HG02610 (cell line): ENCODE data around the gene KCNC3.

Experiments used
- ATAC-seq: cut with Tn5 transposase; IDR thresholded peaks from one replicate; pipeline ENCODE4 v1.9.1; 2021; ENCODE audit warnings: mild to moderate bottlenecking, moderate library complexity; ENCODE audit not compliant: unreplicated experiment

Gene KCNC3

DNA sequence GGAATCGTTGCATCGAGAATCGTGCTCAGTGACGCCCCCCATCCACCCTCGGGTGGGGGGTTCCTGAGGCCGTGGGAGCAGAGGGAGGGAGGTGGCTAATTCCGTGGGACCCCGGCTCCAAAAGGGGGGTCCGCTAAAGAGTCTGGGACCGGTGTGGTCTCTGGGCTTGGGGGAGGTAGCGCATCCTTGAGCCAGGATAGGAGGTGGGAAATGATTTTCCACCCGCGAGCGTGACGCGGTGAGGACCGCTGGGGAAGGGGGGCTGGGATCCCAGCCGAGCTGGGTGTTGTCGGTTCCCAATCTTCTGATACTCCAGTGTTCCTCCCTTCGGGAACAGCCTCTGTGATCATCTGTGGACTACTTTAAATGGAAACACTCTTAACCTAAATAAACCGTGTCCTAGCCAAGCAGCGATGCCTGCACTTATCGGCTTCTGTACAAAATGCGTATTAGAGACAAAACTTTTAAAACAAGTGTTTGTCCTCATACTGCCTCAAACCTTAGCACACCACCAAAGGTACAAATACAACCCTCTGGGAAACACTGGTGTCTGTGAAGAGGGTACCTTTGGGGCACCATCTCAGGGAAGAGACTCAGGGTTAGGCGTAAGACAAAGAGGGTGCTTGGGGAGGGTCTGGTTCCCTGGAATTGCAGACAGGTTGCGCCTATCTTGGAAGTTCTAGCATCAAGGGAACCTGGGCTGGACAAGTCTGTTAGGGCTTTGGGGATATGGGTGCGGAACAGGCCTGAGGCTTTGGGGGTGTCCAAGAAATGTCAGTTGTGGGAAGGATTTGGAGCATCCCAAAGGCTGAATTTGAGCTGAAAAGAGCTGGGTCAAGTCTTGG is 16.0 kb downstream of the KCNC3 start:
- no peak for ATAC-seq

DNA sequence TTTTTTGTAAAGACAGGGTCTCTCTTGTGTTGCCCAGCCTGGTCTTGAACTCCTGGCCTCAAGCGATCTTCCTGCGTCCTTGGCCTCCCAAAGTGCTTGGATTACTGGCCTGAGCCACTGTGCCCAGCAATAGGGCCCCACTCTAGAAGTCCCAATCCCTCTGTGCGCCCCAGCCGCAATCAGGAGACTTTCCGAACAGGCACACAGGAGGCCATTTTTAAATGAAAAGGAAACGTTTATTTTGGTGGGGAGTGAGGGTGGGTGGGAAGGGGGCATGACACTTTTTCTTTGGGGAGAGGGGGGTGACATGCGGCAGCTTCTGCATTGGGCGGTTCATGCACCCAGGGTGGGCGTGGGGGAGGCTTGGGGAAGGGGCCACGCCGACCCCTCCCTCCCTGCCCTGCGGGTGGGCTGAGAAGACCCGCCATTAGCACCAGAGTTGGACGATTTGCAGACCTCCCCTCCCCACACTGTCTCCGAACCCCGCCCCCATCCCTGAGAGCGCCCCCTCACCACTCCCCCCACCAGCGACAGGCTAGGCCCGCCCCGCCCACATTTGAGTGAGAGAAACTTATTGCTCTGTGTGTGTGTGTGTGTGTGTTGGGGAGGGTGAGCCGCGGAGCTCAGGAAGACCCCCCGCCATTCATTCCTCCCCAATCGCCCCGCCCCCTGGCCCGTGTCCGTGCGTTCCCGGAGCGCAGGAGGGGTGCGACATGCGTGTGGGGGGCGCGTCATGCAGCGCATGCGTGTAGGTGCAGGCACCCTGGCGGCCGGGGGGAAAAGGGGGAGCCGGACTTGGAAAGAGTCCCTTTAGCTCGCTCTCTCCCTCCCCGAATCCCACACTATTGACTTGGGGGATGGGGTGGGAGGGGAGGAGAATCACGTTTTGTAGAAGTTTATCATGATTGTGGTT is 17.2 kb downstream of the KCNC3 start:
- ATAC-seq = no peak

GRCh38 chr19:50310759-50311465 is 18.3 kb downstream of the KCNC3 start:
- ATAC-seq = no peak

DNA sequence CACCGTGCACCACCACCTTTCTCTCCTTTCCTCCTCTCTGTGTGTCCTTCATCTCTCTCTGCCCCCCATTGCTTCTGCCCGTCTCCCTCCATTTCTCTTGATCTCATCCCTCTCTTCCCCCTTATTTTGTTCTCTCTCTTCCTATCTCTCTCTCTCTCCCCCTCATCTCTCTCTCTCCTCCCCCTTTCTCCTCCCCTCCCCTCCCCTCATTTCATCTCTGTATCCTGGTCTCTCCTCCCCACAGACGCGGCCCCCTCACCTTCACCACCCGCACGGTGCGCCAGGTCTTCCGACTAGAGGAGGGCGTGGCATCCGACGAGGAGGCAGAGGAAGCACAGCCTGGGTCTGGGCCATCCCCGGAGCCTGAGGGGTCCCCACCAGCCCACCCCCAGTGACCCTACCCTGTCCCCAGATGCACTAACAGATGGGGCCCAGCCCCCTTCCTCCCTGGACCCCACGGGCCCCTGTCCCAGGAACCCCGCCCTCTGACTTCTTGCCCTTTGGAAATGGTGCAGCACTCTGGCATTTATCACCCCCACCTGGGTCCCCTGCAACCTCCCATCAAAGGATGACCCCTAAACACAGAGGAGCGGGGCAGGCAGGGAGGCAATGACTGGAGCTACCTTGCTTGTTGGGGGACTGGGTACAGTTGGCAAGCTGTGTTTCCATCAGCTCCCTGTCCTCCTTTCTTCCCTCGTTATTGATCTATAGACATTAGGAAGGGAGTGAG is 19.6 kb downstream of the KCNC3 start:
- ATAC-seq = no peak

- no peak for ATAC-seq
These were observed 20.2 kb downstream of the KCNC3 start for GRCh38 chr19:50308991-50309390.

DNA sequence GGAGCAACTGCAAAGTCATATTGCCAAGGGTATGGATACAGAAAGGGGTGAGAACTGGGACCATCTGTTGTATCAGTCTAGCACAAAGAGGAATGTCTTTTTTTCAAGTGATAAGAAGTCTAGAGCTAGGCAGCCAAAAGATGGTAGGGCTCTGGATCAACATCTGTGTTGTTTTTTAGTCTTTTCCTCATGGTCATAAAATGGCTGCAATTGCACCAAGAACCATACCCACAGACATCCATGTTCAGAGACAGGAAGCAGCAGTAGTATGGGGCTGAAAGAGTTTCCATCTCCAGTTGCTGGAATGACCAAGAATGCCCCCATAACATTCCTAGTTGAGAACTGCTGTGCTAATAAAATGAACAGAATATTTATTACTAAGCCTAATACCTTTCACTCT is 25.6 kb downstream of the KCNC3 start:
- ATAC-seq = no peak

DNA sequence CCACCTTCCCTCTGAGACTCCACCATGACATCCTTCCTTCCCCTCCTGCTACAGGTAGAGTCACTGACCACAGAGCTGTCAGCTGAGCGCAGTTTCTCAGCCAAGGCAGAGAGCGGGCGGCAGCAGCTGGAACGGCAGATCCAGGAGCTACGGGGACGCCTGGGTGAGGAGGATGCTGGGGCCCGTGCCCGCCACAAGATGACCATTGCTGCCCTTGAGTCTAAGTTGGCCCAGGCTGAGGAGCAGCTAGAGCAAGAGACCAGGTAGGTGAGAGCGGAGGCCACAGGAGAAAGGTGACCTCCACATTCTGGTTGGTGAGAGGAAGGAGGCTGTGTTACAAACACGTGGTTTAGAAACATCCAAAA is 27.6 kb downstream of the KCNC3 start:
- ATAC-seq = no peak

DNA sequence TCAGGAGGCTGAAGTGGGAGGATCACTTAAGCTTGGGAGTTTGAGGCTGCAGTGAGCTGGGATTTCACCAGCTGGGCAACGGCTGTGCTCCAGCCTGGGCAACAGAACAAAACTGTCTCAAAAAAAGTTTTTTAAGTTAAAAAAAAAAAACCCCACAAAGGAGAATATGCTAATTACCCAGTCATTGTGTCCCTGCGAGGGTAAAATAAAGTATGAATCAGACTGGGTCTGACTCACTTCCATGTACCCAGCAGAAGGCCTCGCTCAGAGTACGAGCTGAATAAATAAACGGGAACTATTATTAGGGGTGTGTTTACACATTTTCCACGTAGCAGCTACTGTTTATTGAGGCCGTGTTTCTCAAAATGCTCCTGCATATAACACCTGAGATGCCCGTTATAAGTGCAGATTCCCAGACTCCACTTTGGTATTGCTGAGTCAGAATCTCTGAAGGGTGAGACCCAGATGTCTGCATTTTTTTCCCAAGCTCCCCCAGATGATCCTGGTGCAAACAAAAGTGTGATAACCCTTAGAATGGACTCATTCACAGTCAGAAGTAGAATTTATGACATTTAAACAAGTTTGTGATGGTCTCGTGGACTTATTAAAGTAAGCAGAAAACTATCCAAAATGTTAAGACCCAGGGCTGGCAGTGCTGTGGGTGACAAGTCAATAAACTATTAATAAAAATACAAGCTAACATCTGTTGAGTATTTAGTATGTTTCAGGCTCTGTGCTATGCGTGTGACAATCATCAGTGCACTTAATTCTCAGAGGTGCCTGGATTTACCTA is 28.2 kb downstream of the KCNC3 start:
- ATAC-seq = no peak

- no peak for ATAC-seq
These were observed 29.1 kb downstream of the KCNC3 start for GRCh38 chr19:50300051-50300450.

GRCh38 chr19:50293263-50294004 is 35.7 kb downstream of the KCNC3 start:
- ATAC-seq = no peak

GRCh38 chr19:50292216-50292827 is 36.9 kb downstream of the KCNC3 start:
- no peak for ATAC-seq

DNA sequence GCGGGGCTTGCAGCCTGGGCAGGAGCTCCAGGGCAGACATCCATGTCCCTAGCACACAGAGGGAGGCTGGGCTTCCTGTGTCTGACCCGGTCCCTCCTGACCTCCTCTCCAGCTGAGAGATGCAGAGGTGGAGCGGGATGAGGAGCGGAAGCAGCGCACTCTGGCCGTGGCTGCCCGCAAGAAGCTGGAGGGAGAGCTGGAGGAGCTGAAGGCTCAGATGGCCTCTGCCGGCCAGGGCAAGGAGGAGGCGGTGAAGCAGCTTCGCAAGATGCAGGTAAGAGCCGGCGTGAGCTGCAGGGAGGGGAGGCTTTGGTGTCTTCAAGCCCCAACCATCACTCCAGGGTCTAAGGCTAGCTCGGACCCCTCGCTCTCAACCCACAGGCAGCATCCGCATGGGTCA is 38.4 kb downstream of the KCNC3 start:
- ATAC-seq = no peak

GRCh38 chr19:50290011-50290410 is 39.2 kb downstream of the KCNC3 start:
- no peak for ATAC-seq

DNA sequence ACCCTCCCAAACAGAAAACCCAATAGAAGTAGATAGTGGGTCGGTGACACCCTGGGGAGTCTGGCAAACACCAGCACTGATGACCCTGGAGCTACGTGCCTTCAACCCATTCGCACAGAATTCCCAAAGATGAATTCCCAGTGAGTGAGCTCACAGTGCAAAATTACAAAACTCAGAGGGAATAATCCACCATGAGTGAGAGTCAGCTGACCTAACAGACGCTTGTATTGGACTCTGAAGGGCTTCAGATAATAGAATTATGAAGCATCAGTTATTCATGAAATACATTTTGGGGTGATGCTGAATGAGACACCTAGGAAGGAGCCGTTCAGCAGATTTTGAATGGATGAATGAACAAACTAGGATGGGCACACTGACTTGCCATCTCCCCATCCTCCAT is 40.2 kb downstream of the KCNC3 start:
- no peak for ATAC-seq

GRCh38 chr19:50287331-50287730 is 41.8 kb downstream of the KCNC3 start:
- no peak for ATAC-seq

DNA sequence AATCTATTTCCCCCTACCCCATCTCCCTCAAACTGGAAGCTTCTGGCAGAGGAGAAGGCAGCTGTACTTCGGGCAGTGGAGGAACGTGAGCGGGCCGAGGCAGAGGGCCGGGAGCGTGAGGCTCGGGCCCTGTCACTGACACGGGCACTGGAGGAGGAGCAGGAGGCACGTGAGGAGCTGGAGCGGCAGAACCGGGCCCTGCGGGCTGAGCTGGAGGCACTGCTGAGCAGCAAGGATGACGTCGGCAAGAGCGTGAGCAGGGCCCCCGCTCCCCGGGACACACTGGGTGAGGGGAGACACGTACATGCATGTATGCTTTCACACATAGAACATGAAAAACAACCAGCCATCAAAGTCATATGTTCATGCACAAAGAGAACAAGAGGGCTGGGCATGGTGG is 42.7 kb downstream of the KCNC3 start:
- no peak for ATAC-seq

GRCh38 chr19:50285833-50286232 is 43.3 kb downstream of the KCNC3 start:
- ATAC-seq = no peak

GRCh38 chr19:50281491-50281890 is 47.7 kb downstream of the KCNC3 start:
- no peak for ATAC-seq

GRCh38 chr19:50280983-50281382 is 48.2 kb downstream of the KCNC3 start:
- ATAC-seq = no peak
